SK-N-DZ (cell line): ENCODE data around the gene EFS.
"Not testable (repeated sequence)": the region's sequence is repeated elsewhere in the genome, so short reads cannot be mapped to it uniquely, and the experiment has no call there.

Experiments used
- DNase-seq: peaks from one replicate; pipeline ENCODE4 v3.0.0-alpha.2; 2015; ENCODE audit warnings: low spot score

Gene EFS

GRCh38 chr14:23327947-23328744 lies 36.8 kb downstream of the EFS start:
- DNase-seq: peak; percentile 77

DNA sequence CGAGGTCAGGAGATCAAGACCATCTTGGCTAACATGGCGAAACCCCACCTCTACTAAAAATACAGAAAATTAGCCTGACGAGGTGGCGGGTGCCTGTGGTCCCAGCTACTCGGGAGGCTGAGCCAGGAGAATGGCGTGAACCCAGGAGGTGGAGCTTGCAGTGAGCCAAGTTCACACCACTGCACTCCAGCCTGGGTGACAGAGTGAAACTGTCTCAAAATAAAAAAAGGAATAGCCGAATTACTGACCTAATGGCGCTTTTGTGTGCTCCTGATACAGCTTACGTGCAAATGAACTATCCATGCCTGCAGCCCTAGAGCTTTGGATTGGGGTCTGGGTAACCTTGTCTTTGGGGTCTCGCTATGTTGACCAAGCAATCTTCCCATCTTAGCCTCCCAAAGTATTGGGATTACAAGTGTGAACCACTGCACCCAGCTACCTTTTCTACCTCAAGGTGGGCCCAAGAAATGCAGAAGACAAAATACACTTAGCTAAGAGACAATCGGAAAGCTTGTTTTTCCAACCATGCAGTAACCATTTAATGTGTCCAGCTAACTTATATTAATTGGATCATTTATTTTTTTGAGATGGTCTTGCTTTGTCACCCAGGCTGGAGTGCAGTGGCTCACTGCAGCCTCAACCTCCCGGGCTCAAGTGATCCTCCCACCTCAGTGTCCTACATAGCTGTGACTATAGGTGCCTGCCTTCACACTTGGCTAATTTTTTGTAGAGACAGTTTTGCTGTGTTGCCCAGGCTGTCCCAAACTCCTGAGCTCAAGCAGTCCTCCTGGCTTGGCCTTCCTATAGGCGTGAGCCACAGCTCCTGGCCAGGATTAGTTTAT lies 38.3 kb downstream of the EFS start:
- DNase-seq: no peak

DNA sequence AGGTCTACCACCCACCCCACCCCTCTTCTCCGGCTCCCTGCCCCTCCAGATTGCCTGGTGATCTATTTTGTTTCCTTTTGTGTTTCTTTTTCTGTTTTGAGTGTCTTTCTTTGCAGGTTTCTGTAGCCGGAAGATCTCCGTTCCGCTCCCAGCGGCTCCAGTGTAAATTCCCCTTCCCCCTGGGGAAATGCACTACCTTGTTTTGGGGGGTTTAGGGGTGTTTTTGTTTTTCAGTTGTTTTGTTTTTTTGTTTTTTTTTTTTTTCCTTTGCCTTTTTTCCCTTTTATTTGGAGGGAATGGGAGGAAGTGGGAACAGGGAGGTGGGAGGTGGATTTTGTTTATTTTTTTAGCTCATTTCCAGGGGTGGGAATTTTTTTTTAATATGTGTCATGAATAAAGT lies 39.2 kb downstream of the EFS start:
- not testable (repeated sequence) for DNase-seq

GRCh38 chr14:23324993-23325392 lies 40.0 kb downstream of the EFS start:
- DNase-seq: no peak

DNA sequence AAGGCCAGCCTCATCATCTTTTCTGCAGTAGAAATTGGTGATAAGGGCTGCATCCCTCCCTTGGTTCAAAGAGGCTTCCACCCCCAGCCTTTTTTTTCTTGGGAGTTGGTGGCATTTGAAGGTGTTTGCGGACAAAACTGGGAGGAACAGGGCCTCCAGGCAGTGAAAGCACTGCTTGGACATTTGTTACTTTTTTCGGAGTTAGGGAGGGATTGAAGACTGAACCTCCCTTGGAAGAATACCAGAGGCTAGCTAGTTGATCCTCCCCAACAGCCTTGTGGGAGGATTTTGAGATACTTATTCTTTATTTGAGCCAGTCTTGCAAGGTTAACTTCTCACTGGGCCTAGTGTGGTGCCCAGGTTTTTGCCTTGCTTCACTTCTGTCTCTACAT lies 40.5 kb downstream of the EFS start:
- no peak for DNase-seq

GRCh38 chr14:23323838-23324454 lies 41.0 kb downstream of the EFS start:
- DNase-seq: no peak

- DNase-seq: no peak
Observed at GRCh38 chr14:23322568-23323517, 42.1 kb downstream of the EFS start.

DNA sequence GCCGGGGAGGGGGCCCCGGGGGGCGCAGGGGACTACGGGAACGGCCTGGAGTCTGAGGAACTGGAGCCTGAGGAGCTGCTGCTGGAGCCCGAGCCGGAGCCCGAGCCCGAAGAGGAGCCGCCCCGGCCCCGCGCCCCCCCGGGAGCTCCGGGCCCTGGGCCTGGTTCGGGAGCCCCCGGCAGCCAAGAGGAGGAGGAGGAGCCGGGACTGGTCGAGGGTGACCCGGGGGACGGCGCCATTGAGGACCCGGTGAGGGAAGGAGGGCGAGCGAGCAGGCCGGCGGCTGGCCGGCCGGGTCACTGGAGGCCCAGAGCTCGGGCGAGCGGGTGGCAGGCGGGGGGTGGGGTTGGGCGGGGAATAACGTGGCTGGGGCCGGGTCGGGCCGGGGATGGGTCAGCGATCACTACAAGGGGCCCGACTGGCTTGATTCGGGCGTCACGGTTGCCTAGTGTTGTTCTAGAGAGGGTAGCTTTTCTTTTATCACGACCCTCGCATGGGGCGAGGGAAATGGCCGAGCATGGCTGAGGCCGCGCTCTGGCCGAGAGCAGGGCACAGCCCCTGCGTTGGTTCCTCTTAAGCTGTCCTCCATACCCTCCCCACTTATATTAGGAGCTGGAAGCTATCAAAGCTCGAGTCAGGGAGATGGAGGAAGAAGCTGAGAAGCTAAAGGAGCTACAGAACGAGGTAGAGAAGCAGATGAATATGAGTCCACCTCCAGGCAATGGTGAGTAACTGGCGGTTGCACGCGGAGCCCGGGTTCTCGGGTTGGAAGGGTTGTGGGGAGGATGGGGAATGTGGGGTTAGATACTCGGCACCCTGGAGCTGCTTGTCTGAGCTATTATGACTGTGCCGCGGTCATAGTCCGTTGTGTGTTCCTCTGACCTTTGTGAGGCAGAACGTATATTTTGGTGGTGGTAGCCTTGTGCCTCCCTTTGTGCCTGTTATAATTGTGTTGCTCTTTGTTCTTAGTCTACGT lies 43.1 kb downstream of the EFS start:
- DNase-seq: peak; percentile 29

GRCh38 chr14:23320584-23321571 lies 44.1 kb downstream of the EFS start, which contains the start of gene PABPN1:
PABPN1 (plus strand) TSS chr14:23321457; CDS start chr14:23321470, 13 bp downstream.
- peak; percentile 100 for DNase-seq

DNA sequence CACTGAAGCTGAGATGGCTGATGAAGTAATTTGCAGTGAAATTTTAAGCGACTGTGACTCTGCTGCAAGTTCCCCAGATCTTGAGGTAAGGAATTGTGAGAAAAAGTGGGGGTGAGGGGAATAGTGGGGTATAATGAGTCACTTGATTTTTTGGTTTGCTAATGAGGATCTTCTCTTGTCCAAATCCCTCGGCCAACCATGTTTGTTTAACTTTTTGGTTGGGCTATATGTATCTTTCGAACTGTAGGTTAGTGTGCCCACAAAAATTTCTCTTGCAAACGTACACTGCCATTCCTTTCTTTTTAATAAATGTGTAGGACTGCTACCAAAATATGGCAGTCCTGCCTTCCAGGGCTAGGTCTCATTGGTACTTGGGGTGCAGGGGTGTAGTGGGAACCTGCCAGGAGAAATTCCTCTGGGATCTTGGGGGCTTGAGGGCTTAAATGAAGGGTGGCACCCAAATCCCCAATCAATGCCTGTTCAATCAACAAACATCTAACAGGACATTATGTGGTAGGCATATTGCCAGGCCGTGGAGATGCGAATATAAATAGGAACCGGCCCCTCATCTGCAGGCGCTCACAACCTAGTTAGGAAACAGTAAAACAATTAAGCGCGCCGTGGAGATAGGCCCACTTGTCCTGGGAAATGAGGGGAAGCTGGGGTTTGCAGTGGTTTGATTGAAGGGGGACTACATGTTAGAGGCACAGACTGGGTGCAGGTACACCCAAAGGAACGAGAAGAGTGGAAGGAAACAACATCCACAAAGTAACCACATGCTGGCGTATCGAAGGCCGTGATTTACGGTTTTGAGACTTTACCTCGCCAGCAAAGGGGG lies 45.0 kb downstream of the EFS start:
- no peak for DNase-seq

GRCh38 chr14:23316300-23316699 lies 48.7 kb downstream of the EFS start:
- DNase-seq: no peak

GRCh38 chr14:23310546-23310945 lies 54.4 kb downstream of the EFS start:
- DNase-seq: no peak

- DNase-seq: no peak
Observed at GRCh38 chr14:23308721-23309445, 56.1 kb downstream of the EFS start.

- DNase-seq: no peak
Observed at GRCh38 chr14:23307687-23308644, 57.0 kb downstream of the EFS start.

- no peak for DNase-seq
Observed at GRCh38 chr14:23307146-23307530, 57.8 kb downstream of the EFS start.
